GM12878 (cell line): ENCODE measurements around the gene ALX4. TPM values are rescaled to one million over a fixed set of nuclear protein-coding genes. Genes with fewer than 3 reads are reported as not detected.

ENCODE experiments used
- ATAC-seq: fragments of 200-7000 bp; cut with Tn5 transposase; 3 replicates; pipeline ENCODE4 v1.9.1; 2020; ENCODE audit warnings: mild to moderate bottlenecking, moderate library complexity
- BruUV-seq: library from RNA; stranded (reverse); fragments of 400-500 nt; replicated peaks from 2 replicates; lab custom pipeline; 2021; lab: Mats Ljungman, UMichigan
- CTCF ChIA-PET: fragments of 300-600 bp; sonication (Branson Sonifier 250); formaldehyde crosslinking; extraction: SDS; loops from one replicate; lab custom pipeline; 2021; ENCODE audit warnings: inconsistent platforms; lab: Yijun Ruan, JAX
- POLR2A ChIA-PET: fragments of 350-600 bp; formaldehyde crosslinking; extraction: SDS; loops from one replicate; lab custom pipeline; 2021; ENCODE audit warnings: inconsistent platforms; lab: Charles Lee
- RAD21 ChIA-PET: fragments of 300-600 bp; sonication (Branson Sonifier 250); formaldehyde crosslinking; loops from one replicate; lab custom pipeline; 2023; ENCODE audit warnings: antibody characterized with exemption; ENCODE audit not compliant: unreplicated experiment; lab: Charles Lee
- SMC1A ChIA-PET: fragments of 300-600 bp; sonication (Branson Sonifier 250); formaldehyde crosslinking; loops from one replicate; lab custom pipeline; 2023; ENCODE audit not compliant: unreplicated experiment, uncharacterized antibody; lab: Charles Lee
- DNase-seq: peaks from one replicate; pipeline ENCODE4 v3.0.0-alpha.2; 2011; ENCODE audit warnings: low read depth, low spot score
- FAIRE-seq: peaks from 3 replicates; lab custom pipeline; 2011; peaks lifted over from hg19 to GRCh38; lab: Jason Lieb, UNC
- H2AFZ ChIP-seq: 2 replicates; pipeline ENCODE4 v1.6.0; 2011; ENCODE audit warnings: low read depth, low read length, control low read depth; ENCODE audit not compliant: control insufficient read depth
- H3K27ac ChIP-seq: 2 replicates; pipeline ENCODE4 v1.5.1; 2011; ENCODE audit warnings: control low read depth; ENCODE audit not compliant: control insufficient read depth, insufficient read depth
- H3K27me3 ChIP-seq, 2 experiments: replicated peaks in 1 of 2; 2 replicates each; pipeline versions ENCODE4 v1.6.0 to v1.6.1; 2011; ENCODE audit warnings: low read length in 1 of 2; ENCODE audit not compliant: control insufficient read depth in 2 of 2, insufficient read depth in 2 of 2
- H3K36me3 ChIP-seq, 2 experiments: 2 replicates each; pipeline ENCODE4 v1.5.1; 2011; ENCODE audit warnings: low read length in 1 of 2; ENCODE audit not compliant: control insufficient read depth in 2 of 2, insufficient read depth in 2 of 2
- H3K4me1 ChIP-seq: 2 replicates; pipeline ENCODE4 v1.6.1; 2011; ENCODE audit warnings: mild to moderate bottlenecking, low read length, moderate library complexity, mixed read lengths; ENCODE audit not compliant: control insufficient read depth, insufficient read depth
- H3K4me2 ChIP-seq: 2 replicates; pipeline ENCODE4 v1.6.0; 2011; ENCODE audit warnings: control low read depth; ENCODE audit not compliant: control insufficient read depth, insufficient read depth
- H3K4me3 ChIP-seq: fragments of 200-600 bp; sonication (generic); 2 replicates; pipeline ENCODE4 v1.5.1; 2016
- H3K79me2 ChIP-seq: 2 replicates; pipeline ENCODE4 v1.6.0; 2011; ENCODE audit warnings: low read length; ENCODE audit not compliant: control insufficient read depth, insufficient read depth
- H3K9ac ChIP-seq: 2 replicates; pipeline ENCODE4 v1.8.0; 2011; ENCODE audit warnings: low read length, control low read depth, mixed read lengths; ENCODE audit not compliant: control insufficient read depth, insufficient read depth
- H3K9me3 ChIP-seq: replicated peaks from 3 replicates; pipeline ENCODE4 v1.5.1; 2011; ENCODE audit warnings: mild to moderate bottlenecking, low read length; ENCODE audit not compliant: control insufficient read depth, insufficient read depth
- H4K20me1 ChIP-seq: 2 replicates; pipeline ENCODE4 v1.6.0; 2011; ENCODE audit not compliant: control insufficient read depth, insufficient read depth
- CHD1 ChIP-seq: IDR thresholded peaks from 2 replicates; pipeline ENCODE4 v1.6.1; 2012; ENCODE audit warnings: low read depth, low read length, improper control_type of control experiment
- EGR1 ChIP-seq, 2 experiments: IDR thresholded peaks; 1 replicate in 1 of 2; 2 replicates in 1 of 2; pipeline ENCODE4 v1.6.1; 2011 to 2012; ENCODE audit warnings: low read depth in 2 of 2, low read length in 2 of 2, borderline replicate concordance in 1 of 2, mild to moderate bottlenecking in 1 of 2, moderate library complexity in 1 of 2
- FOXM1 ChIP-seq: IDR thresholded peaks from 2 replicates; pipeline ENCODE4 v1.6.1; 2012; ENCODE audit warnings: low read depth, mild to moderate bottlenecking, inconsistent platforms, low read length, moderate library complexity
- KLF5 ChIP-seq: fragments of 450-650 bp; IDR thresholded peaks from 2 replicates; pipeline ENCODE4 v1.6.1; 2014; ENCODE audit warnings: mild to moderate bottlenecking; ENCODE audit not compliant: partially characterized antibody
- MEF2B ChIP-seq: fragments of 450-650 bp; IDR thresholded peaks from 2 replicates; pipeline ENCODE4 v1.6.1; 2018; ENCODE audit warnings: mild to moderate bottlenecking, moderate library complexity; ENCODE audit not compliant: partially characterized antibody, poor library complexity, severe bottlenecking
- PML ChIP-seq: IDR thresholded peaks from 2 replicates; pipeline ENCODE4 v1.6.1; 2012; ENCODE audit warnings: low read length, inconsistent platforms
- SUPT20H ChIP-seq: IDR thresholded peaks from 2 replicates; pipeline ENCODE4 v1.6.1; 2011; ENCODE audit warnings: low read depth, mild to moderate bottlenecking, low read length, moderate library complexity, borderline replicate concordance; ENCODE audit not compliant: control insufficient read depth
- TCF12 ChIP-seq: IDR thresholded peaks from 2 replicates; pipeline ENCODE4 v1.6.1; 2011; ENCODE audit warnings: low read depth, mild to moderate bottlenecking, low read length
- ZSCAN29 ChIP-seq: fragments of 450-650 bp; IDR thresholded peaks from 2 replicates; pipeline ENCODE4 v1.6.1; 2017; ENCODE audit warnings: mild to moderate bottlenecking, moderate library complexity
- WGBS: methylation state at CpG from one replicate; pipeline ENCODE4 v1.1.6; 2016; ENCODE audit warnings: low lambda C conversion rate; ENCODE audit not compliant: insufficient replicate concordance, insufficient coverage; ENCODE audit errors: missing lambda C conversion rate; 5-methylcytosine and 5-hydroxymethylcytosine counted together
- in situ Hi-C: fragments of 300-500 bp; cut with MboI; formaldehyde crosslinking; loops from 9 replicates; pipeline ENCODE4 v1.14.3; 2018; ENCODE audit warnings: mixed read lengths
- intact Hi-C: fragments of 100-400 bp; cut with micrococcal nuclease; formaldehyde crosslinking; loops from one replicate; pipeline ENCODE4 v1.14.2; 2022; ENCODE audit not compliant: unreplicated experiment
- polyA plus RNA-seq, 11 experiments: library from polyadenylated mRNA; depleted of rRNA in 4 of 11; unstranded in 6 of 11; stranded (reverse) in 5 of 11; fragments of >200 nt; fragmentation: Nextera tagmentation in 4 of 11; fragmentation: Illumina TruSeq in 1 of 11; extraction: Ambion mirVana in 4 of 11; extraction: Trizol in 1 of 11; gene quantifications; 1 replicate in 1 of 11; 2 replicates in 10 of 11; pipeline versions ENCODE4 v1.2.1 to v1.2.3, GENCODE V29; 2011 to 2016; ENCODE audit warnings: inconsistent platforms in 2 of 11, missing spikeins in 2 of 11, low read depth in 1 of 11
- total RNA-seq, 4 experiments: library from RNA; depleted of rRNA in 3 of 4; stranded (reverse); fragments of >200 nt in 3 of 4; fragmentation: Illumina TruSeq in 1 of 4; extraction: Trizol in 1 of 4; gene quantifications; 2 replicates each; pipeline versions ENCODE4 v1.2.1 to v1.2.3, GENCODE V29; 2013 to 2021

Gene ALX4
- total and polyA plus RNA-seq, 10 of the 15 experiments (the other 5 are each of a cell fraction or from before 2014, with no cell fraction given), result not detected

GRCh38 chr11:44310206-44310462 is 195 bp upstream of the ALX4 start:
- intact Hi-C loops, result no loop called here
- in situ Hi-C loops, result no loop called here
- SMC1A ChIA-PET, result no interaction called here
- ATAC-seq (no peak), FAIRE-seq (no peak), DNase-seq (no peak)
- TF ChIP-seq KLF5 (no peak), TCF12 (no peak), PML (no peak), MEF2B (no peak), ZSCAN29 (no peak), FOXM1 (no peak)
- 0% methylated on average over 2 of the region's 6 CpGs for WGBS
- H2AFZ ChIP-seq, result no peak overlapping the region
- H3K36me3 ChIP-seq, result no peaks in the 10 kb centered on the region
- no peaks in the 10 kb centered on the region; the same call in 1 of the 2 replicates for H4K20me1 ChIP-seq
- no peak overlapping the region for H3K4me3 ChIP-seq
- H3K79me2 ChIP-seq, result no peaks in the 10 kb centered on the region
- no peak overlapping the region for H3K4me2 ChIP-seq
- H3K9me3 ChIP-seq, result no peaks in the 10 kb centered on the region
- RAD21 ChIA-PET, result no interaction called here
- CTCF ChIA-PET, result no interaction called here
- peaks cover 22 to 29% of the 10 kb centered on the region in 2 experiments for H3K27me3 ChIP-seq
- H3K9ac ChIP-seq, result no peak overlapping the region
- POLR2A ChIA-PET, result no interaction called here
- BruUV-seq, result no TSS peak
- H3K27ac ChIP-seq, result no peak overlapping the region
- H3K4me1 ChIP-seq, result no peaks in the 10 kb centered on the region

GRCh38 chr11:44308923-44309477 is 939 bp downstream of the ALX4 start:
- H3K4me1 ChIP-seq, result no peaks in the 10 kb centered on the region
- H2AFZ ChIP-seq, result no peak overlapping the region
- no TSS peak for BruUV-seq
- CTCF ChIA-PET, result no interaction called here
- DNase-seq, result no peak
- H3K4me2 ChIP-seq, result no peak overlapping the region
- H3K9ac ChIP-seq, result no peak overlapping the region
- no peaks in the 10 kb centered on the region for H3K9me3 ChIP-seq
- no peaks in the 10 kb centered on the region; the same call in 1 of the 2 replicates for H4K20me1 ChIP-seq
- H3K36me3 ChIP-seq, result no peaks in the 10 kb centered on the region
- POLR2A ChIA-PET, result no interaction called here
- in situ Hi-C loops, result no loop called here
- intact Hi-C loops, result no loop called here
- no peak overlapping the region for H3K27ac ChIP-seq
- no peak for ATAC-seq
- SMC1A ChIA-PET, result no interaction called here
- FAIRE-seq, result no peak
- no peak for TF ChIP-seq CHD1
- TF ChIP-seq EGR1 (IDR thresholded peaks at IDR 0.05; ENCODE audit: borderline replicate concordance in 1 of 2, low read depth in 2 of 2, low read length in 2 of 2), result no peak
- TF ChIP-seq SUPT20H, result no peak
- no peak for TF ChIP-seq TCF12
- H3K79me2 ChIP-seq, result no peaks in the 10 kb centered on the region
- no peak overlapping the region for H3K4me3 ChIP-seq
- RAD21 ChIA-PET, result no interaction called here
- 39% methylated on average over 23 of the region's 57 CpGs for WGBS
- peaks cover 25 to 36% of the 10 kb centered on the region in 2 experiments for H3K27me3 ChIP-seq
